Measurements from ENCODE around the gene CALM1. TPM values are rescaled to one million over a fixed set of nuclear protein-coding genes. Genes with fewer than 3 reads are reported as not detected.

CALM1 gene
- total RNA-seq, 3 donors from 2014 or later (not counting 1 experiment from before 2014, with no cell fraction given), result 868 to 1,074 (median 907) TPM

DNA sequence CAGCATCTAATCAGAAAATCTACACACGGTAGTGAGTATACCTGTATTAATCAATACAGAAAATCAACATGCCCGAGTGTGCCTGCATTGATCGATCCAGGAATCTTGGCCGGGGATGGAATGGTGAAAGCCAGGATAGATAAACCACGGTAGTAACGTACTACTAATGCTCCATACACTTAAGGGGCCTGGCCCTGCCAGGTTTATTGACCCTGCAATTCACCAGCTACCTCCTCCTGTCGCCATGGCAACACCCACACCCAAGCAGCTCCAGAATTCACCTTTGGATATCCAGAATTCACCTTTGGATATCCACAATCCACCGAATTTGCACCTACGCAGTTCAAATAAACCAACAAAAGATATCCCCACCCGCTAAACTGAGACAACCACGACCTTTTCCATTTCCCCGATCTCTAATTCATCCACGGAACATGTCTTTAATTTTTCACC, 14.8 kb upstream of the CALM1 start:
- ATAC-seq, result no peak
- Mint-ChIP-seq H3K27me3 (ENCODE audit: low read depth in 2 of 2) (no peaks in the 10 kb centered on the region), H3K36me3 (no peaks in the 10 kb centered on the region), H3K27ac (no peak overlapping the region), H3K9me3 (no peaks in the 10 kb centered on the region), H3K4me1 (no peaks in the 10 kb centered on the region), H3K4me3 (no peak overlapping the region)
- intact Hi-C loops (cut with micrococcal nuclease), result loop anchor here (2.0 to 5.0 kb wide), 3 partner anchors 125 to 680 kb away; partner anchors contain the start of genes PSMC1, RPS6KA5 and TDP1
- TF ChIP-seq, protein P1, sequence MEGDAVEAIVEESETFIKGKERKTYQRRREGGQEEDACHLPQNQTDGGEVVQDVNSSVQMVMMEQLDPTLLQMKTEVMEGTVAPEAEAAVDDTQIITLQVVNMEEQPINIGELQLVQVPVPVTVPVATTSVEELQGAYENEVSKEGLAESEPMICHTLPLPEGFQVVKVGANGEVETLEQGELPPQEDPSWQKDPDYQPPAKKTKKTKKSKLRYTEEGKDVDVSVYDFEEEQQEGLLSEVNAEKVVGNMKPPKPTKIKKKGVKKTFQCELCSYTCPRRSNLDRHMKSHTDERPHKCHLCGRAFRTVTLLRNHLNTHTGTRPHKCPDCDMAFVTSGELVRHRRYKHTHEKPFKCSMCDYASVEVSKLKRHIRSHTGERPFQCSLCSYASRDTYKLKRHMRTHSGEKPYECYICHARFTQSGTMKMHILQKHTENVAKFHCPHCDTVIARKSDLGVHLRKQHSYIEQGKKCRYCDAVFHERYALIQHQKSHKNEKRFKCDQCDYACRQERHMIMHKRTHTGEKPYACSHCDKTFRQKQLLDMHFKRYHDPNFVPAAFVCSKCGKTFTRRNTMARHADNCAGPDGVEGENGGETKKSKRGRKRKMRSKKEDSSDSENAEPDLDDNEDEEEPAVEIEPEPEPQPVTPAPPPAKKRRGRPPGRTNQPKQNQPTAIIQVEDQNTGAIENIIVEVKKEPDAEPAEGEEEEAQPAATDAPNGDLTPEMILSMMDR (IDR thresholded peaks at IDR 0.05), result no peak
- Histone ChIP-seq H3K27ac (ENCODE audit: low read length) (peak overlapping the region; percentile 96), H3K36me3 (ENCODE audit: control insufficient read depth, insufficient read depth, low read length) (no peaks in the 10 kb centered on the region), H3K27me3 (ENCODE audit: control insufficient read depth, insufficient read depth, low read length) (no peaks in the 10 kb centered on the region), H3K4me3 (ENCODE audit: low read length) (peak overlapping the region; percentile 80), H3K4me1 (ENCODE audit: control insufficient read depth, insufficient read depth, low read length) (peaks cover 25% of the 10 kb centered on the region), H3K9me3 (ENCODE audit: control insufficient read depth, insufficient read depth, low read length) (no peaks in the 10 kb centered on the region)
- DNase-seq, result peak in 1 of 2 donors; percentile 63
- 53% methylated on average over 13 of the region's 13 CpGs for WGBS (ENCODE audit: insufficient coverage)

- Histone ChIP-seq H3K36me3 (ENCODE audit: control insufficient read depth, insufficient read depth, low read length) (no peaks in the 10 kb centered on the region), H3K27ac (ENCODE audit: low read length) (peak overlapping the region; percentile 96), H3K27me3 (ENCODE audit: control insufficient read depth, insufficient read depth, low read length) (no peaks in the 10 kb centered on the region), H3K9me3 (ENCODE audit: control insufficient read depth, insufficient read depth, low read length) (no peaks in the 10 kb centered on the region), H3K4me1 (ENCODE audit: control insufficient read depth, insufficient read depth, low read length) (peaks cover 25% of the 10 kb centered on the region), H3K4me3 (ENCODE audit: low read length) (peak overlapping the region; percentile 80)
- peak; percentile 14 to 28 (median 19) for ATAC-seq
- intact Hi-C loops (cut with micrococcal nuclease), result loop anchor here (1.0 to 5.0 kb wide), 4 partner anchors 17 to 680 kb away; partner anchors contain the start of genes PSMC1, RPS6KA5 and TDP1
- H3K27ac Mint-ChIP-seq, result no peak overlapping the region
- no peaks in the 10 kb centered on the region for H3K27me3 Mint-ChIP-seq (ENCODE audit: low read depth in 2 of 2)
- no peaks in the 10 kb centered on the region for H3K9me3 Mint-ChIP-seq
- H3K36me3 Mint-ChIP-seq, result no peaks in the 10 kb centered on the region
- under 1% methylated on average over 34 of the region's 34 CpGs for WGBS (ENCODE audit: insufficient coverage)
- no peaks in the 10 kb centered on the region for H3K4me1 Mint-ChIP-seq
- TF ChIP-seq, protein P1 (IDR thresholded peaks at IDR 0.05), result no peak
- no peak overlapping the region for H3K4me3 Mint-ChIP-seq
- peak; percentile 68 to 83 for DNase-seq
These were observed 14.2 kb upstream of the CALM1 start for GRCh38 chr14:90382491-90383125.

- Histone ChIP-seq H3K36me3 (ENCODE audit: control insufficient read depth, insufficient read depth, low read length) (no peaks in the 10 kb centered on the region), H3K4me3 (ENCODE audit: low read length) (peak overlapping the region; percentile 80), H3K4me1 (ENCODE audit: control insufficient read depth, insufficient read depth, low read length) (peaks cover 25% of the 10 kb centered on the region), H3K27ac (ENCODE audit: low read length) (peak overlapping the region; percentile 96), H3K9me3 (ENCODE audit: control insufficient read depth, insufficient read depth, low read length) (no peaks in the 10 kb centered on the region), H3K27me3 (ENCODE audit: control insufficient read depth, insufficient read depth, low read length) (no peaks in the 10 kb centered on the region)
- intact Hi-C loops (cut with micrococcal nuclease), result loop anchor here (1.0 to 5.0 kb wide), 4 partner anchors 16 to 679 kb away; partner anchors contain the start of genes PSMC1, RPS6KA5 and TDP1
- H3K27ac Mint-ChIP-seq, result no peak overlapping the region
- H3K27me3 Mint-ChIP-seq (ENCODE audit: low read depth in 2 of 2), result no peaks in the 10 kb centered on the region
- ATAC-seq (peak; percentile 84 to 94 (median 88)), DNase-seq (peak; percentile 96 to 98)
- no peaks in the 10 kb centered on the region for H3K4me1 Mint-ChIP-seq
- no peaks in the 10 kb centered on the region for H3K36me3 Mint-ChIP-seq
- H3K9me3 Mint-ChIP-seq, result no peaks in the 10 kb centered on the region
- TF ChIP-seq, protein P1 (IDR thresholded peaks at IDR 0.05), result no peak
- under 1% methylated on average over 62 of the region's 62 CpGs for WGBS (ENCODE audit: insufficient coverage)
- H3K4me3 Mint-ChIP-seq, result no peak overlapping the region
These were observed 13.6 kb upstream of the CALM1 start for GRCh38 chr14:90383126-90383730.

Measured in natural killer cell (primary cell).